HUES48 (cell line): ENCODE results near the gene TMPO.
A peak's percentile ranks its signal among the peaks of the same experiment; 100 is the strongest.

Source experiments
- H3K27ac ChIP-seq: one replicate; pipeline ENCODE4 v1.7.0; 2013; ENCODE audit warnings: low read depth, low read length, inconsistent platforms
- H3K27me3 ChIP-seq: 2 replicates; pipeline ENCODE4 v1.6.1; 2013; ENCODE audit warnings: mild to moderate bottlenecking, low read length; ENCODE audit not compliant: control insufficient read depth, insufficient read depth
- H3K36me3 ChIP-seq: 2 replicates; pipeline ENCODE4 v1.6.1; 2013; ENCODE audit warnings: low read length; ENCODE audit not compliant: control insufficient read depth, insufficient read depth
- H3K4me1 ChIP-seq: 2 replicates; pipeline ENCODE4 v1.6.1; 2013; ENCODE audit warnings: mild to moderate bottlenecking, low read length; ENCODE audit not compliant: control insufficient read depth, insufficient read depth
- H3K4me3 ChIP-seq: 2 replicates; pipeline ENCODE4 v1.5.1; 2013; ENCODE audit warnings: mild to moderate bottlenecking, low read depth, low read length
- H3K9ac ChIP-seq: 2 replicates; pipeline ENCODE4 v1.6.1; 2013; ENCODE audit warnings: mild to moderate bottlenecking, low read depth, low read length, moderate library complexity
- H3K9me3 ChIP-seq: 2 replicates; pipeline ENCODE4 v1.6.1; 2013; ENCODE audit warnings: low read length; ENCODE audit not compliant: control insufficient read depth, insufficient read depth

The TMPO gene, protein sequence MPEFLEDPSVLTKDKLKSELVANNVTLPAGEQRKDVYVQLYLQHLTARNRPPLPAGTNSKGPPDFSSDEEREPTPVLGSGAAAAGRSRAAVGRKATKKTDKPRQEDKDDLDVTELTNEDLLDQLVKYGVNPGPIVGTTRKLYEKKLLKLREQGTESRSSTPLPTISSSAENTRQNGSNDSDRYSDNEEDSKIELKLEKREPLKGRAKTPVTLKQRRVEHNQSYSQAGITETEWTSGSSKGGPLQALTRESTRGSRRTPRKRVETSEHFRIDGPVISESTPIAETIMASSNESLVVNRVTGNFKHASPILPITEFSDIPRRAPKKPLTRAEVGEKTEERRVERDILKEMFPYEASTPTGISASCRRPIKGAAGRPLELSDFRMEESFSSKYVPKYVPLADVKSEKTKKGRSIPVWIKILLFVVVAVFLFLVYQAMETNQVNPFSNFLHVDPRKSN

GRCh38 chr12:98515287-98516110 lies at the start of gene TMPO:
Gene TMPO, plus strand, starts transcription at chr12:98515590. Its CDS starts 278 bp downstream, at chr12:98515868.
- H3K27ac ChIP-seq = peak within 1 kb of the TSS; percentile 100
- H3K36me3 ChIP-seq = peaks cover 3% of the 10 kb centered on the region; the same call in 1 of the 2 replicates
- H3K4me1 ChIP-seq = peaks cover 18% of the 10 kb centered on the region
- H3K9ac ChIP-seq = peak within 1 kb of the TSS; percentile 98
- no peaks in the 10 kb centered on the region for H3K27me3 ChIP-seq
- peak within 1 kb of the TSS; percentile 82 for H3K4me3 ChIP-seq
- no peaks in the 10 kb centered on the region for H3K9me3 ChIP-seq

GRCh38 chr12:98465950-98466602 lies 49.3 kb upstream of the TMPO start:
- no peak overlapping the region for H3K27ac ChIP-seq
- no peak overlapping the region for H3K9ac ChIP-seq
- H3K36me3 ChIP-seq = no peaks in the 10 kb centered on the region
- no peaks in the 10 kb centered on the region for H3K9me3 ChIP-seq
- no peaks in the 10 kb centered on the region for H3K27me3 ChIP-seq
- H3K4me1 ChIP-seq = no peaks in the 10 kb centered on the region
- no peak overlapping the region for H3K4me3 ChIP-seq

GRCh38 chr12:98466640-98467400 lies 48.6 kb upstream of the TMPO start:
- H3K27me3 ChIP-seq = no peaks in the 10 kb centered on the region
- no peaks in the 10 kb centered on the region for H3K4me1 ChIP-seq
- no peaks in the 10 kb centered on the region for H3K9me3 ChIP-seq
- H3K27ac ChIP-seq = no peak overlapping the region
- H3K36me3 ChIP-seq = no peaks in the 10 kb centered on the region
- no peak overlapping the region for H3K4me3 ChIP-seq
- no peak overlapping the region for H3K9ac ChIP-seq

GRCh38 chr12:98469109-98469508 lies 46.3 kb upstream of the TMPO start:
- H3K4me1 ChIP-seq = no peaks in the 10 kb centered on the region
- H3K9me3 ChIP-seq = no peaks in the 10 kb centered on the region
- no peaks in the 10 kb centered on the region for H3K27me3 ChIP-seq
- H3K27ac ChIP-seq = no peak overlapping the region
- H3K36me3 ChIP-seq = no peaks in the 10 kb centered on the region
- H3K4me3 ChIP-seq = no peak overlapping the region
- H3K9ac ChIP-seq = no peak overlapping the region

DNA sequence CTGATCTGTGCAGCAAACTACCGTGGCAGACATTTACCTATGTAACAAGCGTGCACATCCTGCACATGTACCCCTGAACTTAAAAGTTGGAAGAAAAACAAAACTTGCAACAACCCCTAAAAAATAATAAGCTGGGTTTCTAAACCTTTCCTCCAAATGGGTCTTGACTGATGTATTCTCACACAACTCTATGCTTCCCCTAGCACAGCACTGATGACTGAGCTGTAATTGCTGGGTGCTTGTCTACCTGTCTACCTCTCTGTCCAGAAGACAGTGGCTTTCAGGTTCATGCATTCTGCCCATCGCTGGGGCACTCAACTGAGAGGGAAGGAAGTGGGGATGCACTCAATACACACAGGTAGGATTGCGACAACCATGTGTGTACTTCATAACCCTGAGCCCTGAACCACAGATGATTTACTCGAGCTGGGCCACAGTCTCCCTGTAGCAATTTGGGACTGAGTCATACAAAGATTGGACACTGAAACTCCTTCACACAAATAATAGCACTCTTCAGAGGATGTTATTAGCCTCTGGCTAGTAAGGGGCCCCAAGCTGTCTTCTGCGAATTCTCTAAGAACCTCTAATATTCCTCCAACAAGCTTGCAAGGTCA lies 44.8 kb upstream of the TMPO start:
- Histone ChIP-seq H3K27me3 (no peaks in the 10 kb centered on the region), H3K36me3 (no peaks in the 10 kb centered on the region), H3K27ac (no peak overlapping the region), H3K9ac (no peak overlapping the region), H3K4me1 (no peaks in the 10 kb centered on the region), H3K4me3 (no peak overlapping the region), H3K9me3 (no peaks in the 10 kb centered on the region)

DNA sequence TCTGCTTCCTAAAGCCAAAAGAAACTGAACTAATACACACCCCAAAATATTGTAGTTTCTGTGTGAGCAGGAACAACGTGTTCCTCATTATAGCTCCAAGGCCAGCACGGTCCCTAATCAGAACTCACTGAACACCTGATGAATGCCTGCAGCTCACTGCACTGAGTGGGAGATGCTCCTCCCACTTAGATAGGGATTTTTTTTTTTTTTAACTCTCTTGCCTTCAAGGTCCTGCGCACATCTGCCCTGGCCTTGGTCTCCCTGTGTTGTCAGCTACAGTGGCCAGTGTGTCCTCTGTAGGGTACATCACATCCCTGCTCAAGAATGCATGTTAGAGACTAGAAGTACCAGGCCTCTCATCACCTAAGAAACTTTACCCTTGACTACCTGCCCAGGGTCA lies 44.3 kb upstream of the TMPO start:
- Histone ChIP-seq H3K4me3 (no peak overlapping the region), H3K27ac (no peak overlapping the region), H3K4me1 (no peaks in the 10 kb centered on the region), H3K36me3 (no peaks in the 10 kb centered on the region), H3K27me3 (no peaks in the 10 kb centered on the region), H3K9me3 (no peaks in the 10 kb centered on the region), H3K9ac (no peak overlapping the region)

DNA sequence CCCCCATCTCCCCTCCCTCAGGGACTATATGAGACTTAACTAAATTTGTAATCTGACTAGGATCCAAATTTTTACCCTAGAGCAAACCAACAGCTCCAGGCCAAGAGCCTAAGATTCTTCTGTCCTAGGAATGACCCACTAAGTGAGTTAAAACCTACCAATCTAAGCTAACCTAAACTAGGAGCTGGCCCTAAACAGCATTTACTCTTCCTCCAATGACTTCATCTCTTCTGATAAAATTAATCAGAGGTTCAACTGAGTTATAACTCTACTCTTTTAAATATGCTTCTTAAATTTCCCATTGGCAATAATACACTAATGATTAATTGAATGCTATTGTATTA lies 39.9 kb upstream of the TMPO start:
- Histone ChIP-seq H3K9me3 (no peaks in the 10 kb centered on the region), H3K27ac (no peak overlapping the region), H3K4me1 (no peaks in the 10 kb centered on the region), H3K36me3 (no peaks in the 10 kb centered on the region), H3K27me3 (no peaks in the 10 kb centered on the region), H3K4me3 (no peak overlapping the region), H3K9ac (no peak overlapping the region)

DNA sequence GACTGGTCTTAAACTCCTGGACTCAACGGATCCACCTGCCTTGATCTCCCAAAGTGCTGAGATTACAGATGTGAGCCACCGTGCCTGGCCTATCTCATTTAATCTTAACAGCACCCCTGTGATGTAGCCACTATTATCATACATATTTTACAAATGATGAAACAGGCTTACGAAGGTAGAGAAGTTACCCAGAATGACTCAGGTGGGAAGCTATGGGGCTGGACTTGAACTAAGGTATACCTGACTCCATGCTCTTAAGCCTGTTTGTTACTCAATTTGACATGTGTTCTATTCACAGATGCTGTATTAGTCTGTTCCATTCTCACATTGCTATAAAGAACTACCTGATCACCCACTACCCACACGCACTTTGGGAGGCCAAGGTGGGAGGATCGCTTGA lies 36.8 kb upstream of the TMPO start:
- no peak overlapping the region for H3K27ac ChIP-seq
- no peaks in the 10 kb centered on the region for H3K27me3 ChIP-seq
- no peak overlapping the region for H3K9ac ChIP-seq
- no peaks in the 10 kb centered on the region for H3K4me1 ChIP-seq
- H3K4me3 ChIP-seq = no peak overlapping the region
- no peaks in the 10 kb centered on the region for H3K36me3 ChIP-seq
- no peaks in the 10 kb centered on the region for H3K9me3 ChIP-seq

GRCh38 chr12:98483621-98484503 lies 31.5 kb upstream of the TMPO start:
- H3K4me3 ChIP-seq = no peak overlapping the region
- H3K27ac ChIP-seq = no peak overlapping the region
- no peaks in the 10 kb centered on the region for H3K9me3 ChIP-seq
- H3K36me3 ChIP-seq = no peaks in the 10 kb centered on the region
- H3K27me3 ChIP-seq = no peaks in the 10 kb centered on the region
- H3K4me1 ChIP-seq = peaks cover 7% of the 10 kb centered on the region; the same call in 1 of the 2 replicates
- H3K9ac ChIP-seq = no peak overlapping the region
